ENCODE results near the gene PHLDB1. TPM values are rescaled to one million over a fixed set of nuclear protein-coding genes. Genes with fewer than 3 reads are reported as not detected.

Gene PHLDB1
- total and polyA plus RNA-seq, 2 of the 8 experiments (the other 6 are each of a cell fraction or from before 2014, with no cell fraction given), result 53.9 to 74.8 TPM

GRCh38 chr11:118622376-118623268 is 15.2 kb downstream of the PHLDB1 start:
- Histone ChIP-seq H3K4ac (replicated peaks; ENCODE audit: insufficient read length, low read depth, low read length) (no peak overlapping the region), H3K14ac (ENCODE audit: insufficient read length) (no peak overlapping the region), H4K5ac (ENCODE audit: insufficient read length, low read depth, low read length) (no peak overlapping the region), H3K27ac (ENCODE audit: low read depth, low read length) (no peak overlapping the region), H3K4me3 (ENCODE audit: extremely low read depth in 1 of 4, insufficient read depth in 2 of 4, low read depth in 3 of 4, low read length in 4 of 4) (peak overlapping the region; percentile 41 to 82 (median 70); a peak in 7 of 8 replicates), H2BK12ac (ENCODE audit: low read depth, low read length) (no peak overlapping the region), H3K79me1 (ENCODE audit: low read depth, low read length) (peaks cover 17% of the 10 kb centered on the region), H3K23me2 (ENCODE audit: low read depth, low read length) (peaks cover 7% of the 10 kb centered on the region), H2AK5ac (ENCODE audit: low read depth, low read length) (peak overlapping the region; percentile 24; the same call in 1 of the 2 replicates), H2BK20ac (ENCODE audit: low read length) (no peak overlapping the region), H3K9me3 (ENCODE audit: insufficient read depth in 2 of 2, low read depth in 1 of 2, low read length in 1 of 2) (no peaks in the 10 kb centered on the region), H2BK120ac (replicated peaks; ENCODE audit: low read depth, low read length) (no peak overlapping the region), H3K9ac (replicated peaks in 1 of 4; ENCODE audit: extremely low read depth in 1 of 4, low read depth in 3 of 4, low read length in 3 of 4) (no peak overlapping the region), H2AFZ (ENCODE audit: low read length) (no peak overlapping the region), H3K4me2 (ENCODE audit: insufficient read depth in 1 of 2, low read depth in 2 of 2, low read length in 2 of 2) (peak overlapping the region; percentile 97), H3K18ac (ENCODE audit: extremely low read depth, low read length) (no peak overlapping the region), H2BK15ac (ENCODE audit: low read length) (no peak overlapping the region), H4K8ac (ENCODE audit: extremely low read depth, insufficient read depth, low read length) (no peak overlapping the region), H3K23ac (ENCODE audit: insufficient read length) (no peak overlapping the region), H4K91ac (replicated peaks; ENCODE audit: insufficient read length, low read length) (no peak overlapping the region), H3K79me2 (ENCODE audit: control insufficient read depth in 1 of 2, insufficient read depth in 2 of 2, low read length in 2 of 2) (peaks cover 7 to 27% of the 10 kb centered on the region in 2 experiments; a peak in 2 of 4 replicates), H3K36me3 (ENCODE audit: control insufficient read depth in 2 of 4, insufficient read depth in 4 of 4, low read length in 3 of 4) (peaks cover 7 to 21% (median 13%) of the 10 kb centered on the region in 4 experiments), H4K20me1 (replicated peaks in 1 of 2; ENCODE audit: control insufficient read depth in 1 of 2, insufficient read depth in 2 of 2, low read length in 2 of 2) (peaks cover 0 to 5% of the 10 kb centered on the region in 2 experiments), H3K56ac (replicated peaks; ENCODE audit: insufficient read length, low read depth, low read length) (no peak overlapping the region), H2BK5ac (ENCODE audit: low read depth, low read length) (0 out of 2 replicates have a peak overlapping the region, but pooled peaks have one; percentile 22), H3K4me1 (replicated peaks in 1 of 4; ENCODE audit: control insufficient read depth in 3 of 4, insufficient read depth in 4 of 4, low read length in 3 of 4) (peaks cover 5 to 33% (median 28%) of the 10 kb centered on the region in 4 experiments), H3K27me3 (replicated peaks in 1 of 4; ENCODE audit: control insufficient read depth in 3 of 4, extremely low read depth in 1 of 4, insufficient read depth in 3 of 4, low read length in 3 of 4) (no peaks in the 10 kb centered on the region)
- whole genome bisulfite sequencing, 2 experiments (ENCODE audit: extremely low coverage in 1 of 2, insufficient coverage in 1 of 2, insufficient read length in 1 of 2, insufficient replicate concordance in 2 of 2, low coverage in 1 of 2, low lambda C conversion rate in 2 of 2, missing lambda C conversion rate in 1 of 2), result 76% methylated on average over 9 of the region's 9 CpGs; no CpG with 5 or more reads in 1 of the 2 experiments
- no peak for TF ChIP-seq SRF (IDR thresholded peaks at IDR 0.05; ENCODE audit: low read depth, low read length)
- TF ChIP-seq HDAC2 (IDR thresholded peaks at IDR 0.05; ENCODE audit: borderline replicate concordance in 1 of 2, low read depth in 2 of 2, low read length in 2 of 2), result no peak
- no peak for TF ChIP-seq JUND (IDR thresholded peaks at IDR 0.05; ENCODE audit: low read length)
- no peak for TF ChIP-seq GABPA (IDR thresholded peaks at IDR 0.05; ENCODE audit: borderline replicate concordance, insufficient read depth, low read length)
- no peak for TF ChIP-seq SP4 (IDR thresholded peaks at IDR 0.05; ENCODE audit: low read length)
- DNase-seq (ENCODE audit: low read depth in 1 of 2, low spot score in 2 of 2) (no peak), FAIRE-seq (no peak)
- ChIA-PET CTCF (ENCODE audit: partially characterized antibody) (interaction anchor here (0.9 to 10.4 kb wide), 9 partner anchors 11 to 54 kb away, joined by 3 to 155 read pairs (median 4); partner anchors contain the start of gene PHLDB1), POLR2A (ENCODE audit: partially characterized antibody) (interaction anchor here (0.6 to 28.7 kb wide), 8 partner anchors 10 to 416 kb away, joined by 3 to 574 read pairs (median 4); partner anchors contain the start of genes DDX6 and PHLDB1)

Measured in H1 (cell line).